Fibroblast of villous mesenchyme (primary cell): ENCODE data around the gene TEX10. TPM values are rescaled to one million over a fixed set of nuclear protein-coding genes. Genes with fewer than 3 reads are reported as not detected.

Source experiments
- DNase-seq: peaks from one replicate; pipeline ENCODE4 v3.0.0-alpha.2; 2010; ENCODE audit warnings: low read depth
- H3K4me3 ChIP-seq: 2 replicates; pipeline ENCODE4 v1.5.1; 2011; ENCODE audit warnings: low read depth, mild to moderate bottlenecking, low read length
- total RNA-seq: library from RNA; depleted of rRNA; stranded (reverse); fragments of >200 nt; gene quantifications from 2 replicates; pipeline ENCODE4 v1.2.3, GENCODE V29; 2012
- TF ChIP-seq, protein P1 (sequence below): IDR thresholded peaks from 2 replicates; pipeline ENCODE4 v1.5.1; 2012; ENCODE audit warnings: low read depth, mild to moderate bottlenecking, low read length; ENCODE audit not compliant: insufficient read depth

TEX10 gene
- total RNA-seq, 1 donor: 39.3 TPM

- TF ChIP-seq, protein P1, sequence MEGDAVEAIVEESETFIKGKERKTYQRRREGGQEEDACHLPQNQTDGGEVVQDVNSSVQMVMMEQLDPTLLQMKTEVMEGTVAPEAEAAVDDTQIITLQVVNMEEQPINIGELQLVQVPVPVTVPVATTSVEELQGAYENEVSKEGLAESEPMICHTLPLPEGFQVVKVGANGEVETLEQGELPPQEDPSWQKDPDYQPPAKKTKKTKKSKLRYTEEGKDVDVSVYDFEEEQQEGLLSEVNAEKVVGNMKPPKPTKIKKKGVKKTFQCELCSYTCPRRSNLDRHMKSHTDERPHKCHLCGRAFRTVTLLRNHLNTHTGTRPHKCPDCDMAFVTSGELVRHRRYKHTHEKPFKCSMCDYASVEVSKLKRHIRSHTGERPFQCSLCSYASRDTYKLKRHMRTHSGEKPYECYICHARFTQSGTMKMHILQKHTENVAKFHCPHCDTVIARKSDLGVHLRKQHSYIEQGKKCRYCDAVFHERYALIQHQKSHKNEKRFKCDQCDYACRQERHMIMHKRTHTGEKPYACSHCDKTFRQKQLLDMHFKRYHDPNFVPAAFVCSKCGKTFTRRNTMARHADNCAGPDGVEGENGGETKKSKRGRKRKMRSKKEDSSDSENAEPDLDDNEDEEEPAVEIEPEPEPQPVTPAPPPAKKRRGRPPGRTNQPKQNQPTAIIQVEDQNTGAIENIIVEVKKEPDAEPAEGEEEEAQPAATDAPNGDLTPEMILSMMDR: no peak
- no peak overlapping the region for H3K4me3 ChIP-seq
- DNase-seq: no peak
These were observed 70.9 kb downstream of the TEX10 start for GRCh38 chr9:100281676-100282387.

DNA sequence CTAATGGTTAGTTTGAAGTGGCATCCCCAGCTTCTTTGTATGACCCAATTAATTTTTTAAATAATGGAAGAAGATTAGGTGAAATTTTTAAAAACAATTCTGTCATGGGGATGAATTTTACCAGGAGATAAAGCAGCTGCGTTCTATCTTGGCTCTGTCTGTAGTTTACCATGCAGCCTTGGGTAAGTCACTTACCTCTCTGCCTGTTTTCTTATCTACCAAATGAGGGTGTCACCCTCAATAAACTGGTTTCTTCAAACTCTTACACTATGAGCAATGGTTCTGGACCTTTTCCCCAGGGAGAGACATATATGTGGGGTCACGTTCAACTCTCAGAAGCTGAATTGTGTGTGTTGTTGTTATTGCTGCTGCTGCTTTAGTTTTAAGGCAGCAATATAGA lies 71.7 kb downstream of the TEX10 start:
- TF ChIP-seq, protein P1: no peak
- no peak for DNase-seq
- no peak overlapping the region for H3K4me3 ChIP-seq

GRCh38 chr9:100277166-100277979 lies 75.4 kb downstream of the TEX10 start:
- peak; percentile 43 for DNase-seq
- H3K4me3 ChIP-seq: no peak overlapping the region
- TF ChIP-seq, protein P1: no peak

- DNase-seq: peak; percentile 12
- TF ChIP-seq, protein P1: no peak
- H3K4me3 ChIP-seq: no peak overlapping the region
These were observed 83.1 kb downstream of the TEX10 start for GRCh38 chr9:100269656-100270055.

DNA sequence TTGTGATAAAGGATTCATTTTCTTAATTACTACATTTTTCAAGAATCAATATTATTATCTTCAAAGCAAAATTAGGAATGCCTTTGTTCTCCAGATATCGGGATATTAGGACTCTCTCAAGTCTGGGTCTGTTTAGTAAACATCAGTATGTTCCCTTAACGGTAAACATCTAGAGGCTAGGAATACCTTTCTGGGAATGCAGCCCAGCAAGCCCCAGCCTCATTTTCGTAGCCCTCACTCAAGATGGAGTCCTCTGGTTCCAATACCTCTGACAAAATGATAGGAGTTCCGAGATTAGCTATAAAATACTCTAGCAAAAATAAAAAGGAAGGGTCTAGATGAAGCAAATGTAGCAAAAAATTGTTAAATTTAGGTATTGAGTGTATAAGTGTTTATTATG lies 84.5 kb downstream of the TEX10 start:
- DNase-seq: no peak
- H3K4me3 ChIP-seq: no peak overlapping the region
- TF ChIP-seq, protein P1: no peak

- TF ChIP-seq, protein P1: no peak
- DNase-seq: no peak
- no peak overlapping the region for H3K4me3 ChIP-seq
These were observed 85.5 kb downstream of the TEX10 start for GRCh38 chr9:100267211-100267610.

Other genes starting within 250 kb of the TEX10 start
- 71.5 and 82.9 TPM in 2 replicates for gene MSANTD3, start 74.2 kb upstream of the TEX10 start, total RNA-seq
- 0.43 and 0.97 TPM in 2 replicates for gene TMEFF1, start 120.2 kb upstream of the TEX10 start, total RNA-seq
- 0.64 and 1.3 TPM in 2 replicates for gene CAVIN4, start 225.1 kb upstream of the TEX10 start, total RNA-seq